Chondrocyte (in vitro differentiated cells): Measurements from ENCODE around the gene PCA3. TPM values are rescaled to one million over a fixed set of nuclear protein-coding genes. Genes with fewer than 3 reads are reported as not detected.

ENCODE experiments used
- DNase-seq: peaks from one replicate; pipeline ENCODE4 v3.0.0; 2021; ENCODE audit warnings: mixed read lengths, low spot score
- H3K27ac Mint-ChIP-seq: one replicate; pipeline ENCODE4 v1.8.0; 2021; ENCODE audit warnings: mild to moderate bottlenecking, moderate library complexity, mixed read lengths; ENCODE audit not compliant: unreplicated experiment
- H3K27me3 Mint-ChIP-seq: 2 replicates; pipeline ENCODE4 v1.8.0; 2021; ENCODE audit warnings: low read depth, mixed read lengths
- H3K36me3 Mint-ChIP-seq: 2 replicates; pipeline ENCODE4 v1.8.0; 2021; ENCODE audit warnings: low read depth, mixed read lengths
- H3K4me1 Mint-ChIP-seq: 2 replicates; pipeline ENCODE4 v1.8.0; 2021; ENCODE audit warnings: low read depth, mild to moderate bottlenecking, mixed read lengths
- H3K4me3 Mint-ChIP-seq: one replicate; pipeline ENCODE4 v1.8.0; 2021; ENCODE audit warnings: mild to moderate bottlenecking, moderate library complexity, mixed read lengths; ENCODE audit not compliant: unreplicated experiment
- H3K9me3 Mint-ChIP-seq: 2 replicates; pipeline ENCODE4 v1.8.0; 2021; ENCODE audit warnings: low read depth, mixed read lengths
- total RNA-seq: library from RNA; stranded (reverse); gene quantifications from 3 replicates; pipeline ENCODE4 v1.2.1, GENCODE V29; 2021
- TF ChIP-seq, protein P1 (sequence below): fragments of 200-600 bp; sonication (generic); IDR thresholded peaks from 2 replicates; pipeline ENCODE4 v1.5.0; 2021; ENCODE audit warnings: antibody characterized with exemption, mild to moderate bottlenecking, moderate library complexity

PCA3 gene
- total RNA-seq, 1 donor from 2014 or later, result not detected

DNA sequence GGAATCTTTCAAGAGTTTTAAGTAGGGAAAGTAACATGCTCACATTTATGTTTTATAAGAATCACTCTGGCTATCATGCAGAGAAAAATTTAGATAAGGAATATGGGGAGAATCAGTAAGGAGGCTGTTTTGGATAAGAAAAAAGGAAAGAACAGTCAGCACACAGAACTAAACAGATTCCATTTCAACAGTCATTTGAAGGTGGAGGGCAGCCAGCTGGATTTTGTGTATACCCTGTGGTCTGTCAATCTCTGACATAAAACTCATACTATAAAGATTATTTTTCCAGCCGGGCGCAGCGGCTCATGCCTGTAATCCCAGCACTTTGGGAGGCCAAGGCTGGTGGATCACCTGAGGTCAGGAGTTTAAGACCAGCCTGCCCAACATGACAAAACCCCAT, 64.2 kb downstream of the PCA3 start:
- Mint-ChIP-seq H3K27ac (no peak overlapping the region), H3K27me3 (no peaks in the 10 kb centered on the region), H3K4me1 (peaks cover 3% of the 10 kb centered on the region), H3K4me3 (no peak overlapping the region), H3K36me3 (peaks cover 2% of the 10 kb centered on the region), H3K9me3 (peaks cover 6% of the 10 kb centered on the region)
- TF ChIP-seq, protein P1, sequence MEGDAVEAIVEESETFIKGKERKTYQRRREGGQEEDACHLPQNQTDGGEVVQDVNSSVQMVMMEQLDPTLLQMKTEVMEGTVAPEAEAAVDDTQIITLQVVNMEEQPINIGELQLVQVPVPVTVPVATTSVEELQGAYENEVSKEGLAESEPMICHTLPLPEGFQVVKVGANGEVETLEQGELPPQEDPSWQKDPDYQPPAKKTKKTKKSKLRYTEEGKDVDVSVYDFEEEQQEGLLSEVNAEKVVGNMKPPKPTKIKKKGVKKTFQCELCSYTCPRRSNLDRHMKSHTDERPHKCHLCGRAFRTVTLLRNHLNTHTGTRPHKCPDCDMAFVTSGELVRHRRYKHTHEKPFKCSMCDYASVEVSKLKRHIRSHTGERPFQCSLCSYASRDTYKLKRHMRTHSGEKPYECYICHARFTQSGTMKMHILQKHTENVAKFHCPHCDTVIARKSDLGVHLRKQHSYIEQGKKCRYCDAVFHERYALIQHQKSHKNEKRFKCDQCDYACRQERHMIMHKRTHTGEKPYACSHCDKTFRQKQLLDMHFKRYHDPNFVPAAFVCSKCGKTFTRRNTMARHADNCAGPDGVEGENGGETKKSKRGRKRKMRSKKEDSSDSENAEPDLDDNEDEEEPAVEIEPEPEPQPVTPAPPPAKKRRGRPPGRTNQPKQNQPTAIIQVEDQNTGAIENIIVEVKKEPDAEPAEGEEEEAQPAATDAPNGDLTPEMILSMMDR, result no peak
- DNase-seq, result no peak

DNA sequence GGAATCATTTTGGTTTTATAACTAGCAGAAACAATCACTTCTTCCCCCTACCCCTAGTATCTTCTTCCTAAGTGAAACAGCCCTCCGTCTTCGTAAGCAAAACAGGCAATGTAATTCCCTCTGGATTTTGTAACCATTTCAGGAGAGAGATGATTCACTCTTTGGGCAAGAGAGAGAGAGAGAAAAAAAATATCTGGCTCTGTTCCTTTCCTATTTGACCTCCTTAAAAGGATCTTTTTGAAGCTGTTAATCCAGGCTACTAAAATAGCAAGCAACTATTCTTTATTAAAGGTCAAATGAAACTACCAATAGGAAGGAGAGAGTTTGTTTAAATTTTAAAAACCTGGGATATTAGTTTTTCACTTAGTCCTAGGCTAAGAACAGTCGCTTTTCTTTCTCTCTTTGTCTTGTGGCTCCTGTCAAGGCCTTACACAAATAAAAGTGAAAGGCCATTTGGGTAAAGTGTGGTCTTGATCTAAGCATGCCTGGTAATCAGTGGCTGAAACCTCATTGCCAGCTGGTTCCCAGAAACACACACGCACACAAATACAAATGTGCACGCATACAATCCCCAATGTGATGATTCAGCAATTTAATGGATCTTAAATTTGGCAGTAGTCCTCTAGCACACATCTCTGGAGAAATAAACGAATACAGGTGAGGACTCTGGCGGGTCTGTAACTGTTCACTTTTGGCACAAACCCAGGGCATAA, 71.5 kb downstream of the PCA3 start:
- peak overlapping the region; percentile 95 for H3K27ac Mint-ChIP-seq
- DNase-seq, result no peak
- peaks cover 2% of the 10 kb centered on the region for H3K36me3 Mint-ChIP-seq
- peak overlapping the region; percentile 43 for H3K4me3 Mint-ChIP-seq
- no peaks in the 10 kb centered on the region for H3K9me3 Mint-ChIP-seq
- no peaks in the 10 kb centered on the region for H3K27me3 Mint-ChIP-seq
- peaks cover 28% of the 10 kb centered on the region for H3K4me1 Mint-ChIP-seq
- TF ChIP-seq, protein P1, result no peak

Other genes with a start within 250 kb of the PCA3 start
- 5.5 to 11.4 TPM (median 10.5 TPM) in 3 replicates for gene PRUNE2, start 141.7 kb downstream of the PCA3 start, total RNA-seq